ENCODE measurements around the gene ATP6V1D. TPM values are rescaled to one million over a fixed set of nuclear protein-coding genes. Genes with fewer than 3 reads are reported as not detected.

The ATP6V1D gene
- polyA plus RNA-seq, 1 donor (not counting 4 experiments of a cell fraction or from before 2014, with no cell fraction given): 112 TPM

- dilution Hi-C loops (cut with MboI; ENCODE audit: extremely low pct_ligation_motif_present, low sequenced_read_pairs): no loop called here
Observed at GRCh38 chr14:67395876-67396189, 36.2 kb upstream of the ATP6V1D start.

GRCh38 chr14:67395086-67395875, 35.7 kb upstream of the ATP6V1D start:
- TF ChIP-seq EZH2 (IDR thresholded peaks at IDR 0.05; ENCODE audit: low read length): no peak
- TF ChIP-seq CTCF (optimal IDR thresholded peaks at IDR 0.05 in 1 of 3, IDR thresholded peaks at IDR 0.05 in 1 of 3, conservative IDR thresholded peaks at IDR 0.05 in 1 of 3; ENCODE audit: extremely low read depth in 1 of 3, insufficient read depth in 2 of 3, low read length in 3 of 3): no peak
- Histone ChIP-seq H2AFZ (ENCODE audit: control insufficient read depth, low read length) (no peak overlapping the region), H3K27me3 (ENCODE audit: control insufficient read depth, extremely low read depth, insufficient read depth, low read length) (no peaks in the 10 kb centered on the region), H3K4me1 (ENCODE audit: control insufficient read depth, extremely low read depth, insufficient read depth, low read length) (no peaks in the 10 kb centered on the region), H3K27ac (ENCODE audit: control insufficient read depth, insufficient read depth, low read length) (no peak overlapping the region), H3K9me3 (ENCODE audit: control insufficient read depth, low read depth, low read length) (no peaks in the 10 kb centered on the region), H4K20me1 (ENCODE audit: control insufficient read depth, extremely low read depth, insufficient read depth, low read length) (peaks cover 13% of the 10 kb centered on the region), H3K4me3 (ENCODE audit: control insufficient read depth in 2 of 3, extremely low read depth in 1 of 3, insufficient read depth in 2 of 3, low read depth in 1 of 3, low read length in 3 of 3) (no peak overlapping the region), H3K9ac (ENCODE audit: control insufficient read depth, extremely low read depth, insufficient read depth, low read length) (no peak overlapping the region), H3K4me2 (ENCODE audit: control insufficient read depth, extremely low read depth, insufficient read depth, low read depth, low read length) (no peak overlapping the region), H3K36me3 (ENCODE audit: control insufficient read depth in 2 of 2, extremely low read depth in 1 of 2, insufficient read depth in 2 of 2, low read length in 2 of 2) (peaks cover 41 to 67% of the 10 kb centered on the region in 2 experiments), H3K9me1 (ENCODE audit: control insufficient read depth, extremely low read depth, insufficient read depth, low read length) (peaks cover 2% of the 10 kb centered on the region), H3K79me2 (ENCODE audit: control insufficient read depth, insufficient read depth, low read length) (peaks cover 60% of the 10 kb centered on the region)
- DNase-seq (ENCODE audit: low read depth, low spot score) (no peak), FAIRE-seq (no peak)
- dilution Hi-C loops (cut with MboI; ENCODE audit: extremely low pct_ligation_motif_present, low sequenced_read_pairs): no loop called here

More at GRCh38 chr14:67395876-67396189, 36.2 kb upstream of the ATP6V1D start:
- TF ChIP-seq EZH2 (IDR thresholded peaks at IDR 0.05; ENCODE audit: low read length): no peak
- TF ChIP-seq CTCF (optimal IDR thresholded peaks at IDR 0.05 in 1 of 3, IDR thresholded peaks at IDR 0.05 in 1 of 3, conservative IDR thresholded peaks at IDR 0.05 in 1 of 3; ENCODE audit: extremely low read depth in 1 of 3, insufficient read depth in 2 of 3, low read length in 3 of 3): no peak
- DNase-seq (ENCODE audit: low read depth, low spot score) (no peak), FAIRE-seq (no peak)
- H3K9ac ChIP-seq (ENCODE audit: control insufficient read depth, extremely low read depth, insufficient read depth, low read length): no peak overlapping the region
- H3K27ac ChIP-seq (ENCODE audit: control insufficient read depth, insufficient read depth, low read length): no peak overlapping the region
- H4K20me1 ChIP-seq (ENCODE audit: control insufficient read depth, extremely low read depth, insufficient read depth, low read length): peaks cover 17% of the 10 kb centered on the region
- H3K4me1 ChIP-seq (ENCODE audit: control insufficient read depth, extremely low read depth, insufficient read depth, low read length): no peaks in the 10 kb centered on the region
- H3K4me3 ChIP-seq (ENCODE audit: control insufficient read depth in 2 of 3, extremely low read depth in 1 of 3, insufficient read depth in 2 of 3, low read depth in 1 of 3, low read length in 3 of 3): no peak overlapping the region
- H3K9me1 ChIP-seq (ENCODE audit: control insufficient read depth, extremely low read depth, insufficient read depth, low read length): peaks cover 2% of the 10 kb centered on the region
- H3K36me3 ChIP-seq (ENCODE audit: control insufficient read depth in 2 of 2, extremely low read depth in 1 of 2, insufficient read depth in 2 of 2, low read length in 2 of 2): peaks cover 38 to 63% of the 10 kb centered on the region in 2 experiments
- H2AFZ ChIP-seq (ENCODE audit: control insufficient read depth, low read length): no peak overlapping the region
- H3K9me3 ChIP-seq (ENCODE audit: control insufficient read depth, low read depth, low read length): no peaks in the 10 kb centered on the region
- peaks cover 63% of the 10 kb centered on the region for H3K79me2 ChIP-seq (ENCODE audit: control insufficient read depth, insufficient read depth, low read length)
- no peak overlapping the region for H3K4me2 ChIP-seq (ENCODE audit: control insufficient read depth, extremely low read depth, insufficient read depth, low read depth, low read length)
- H3K27me3 ChIP-seq (ENCODE audit: control insufficient read depth, extremely low read depth, insufficient read depth, low read length): no peaks in the 10 kb centered on the region

All from keratinocyte (primary cell).